ENCODE measurements around the gene PDIK1L.

The PDIK1L gene

DNA sequence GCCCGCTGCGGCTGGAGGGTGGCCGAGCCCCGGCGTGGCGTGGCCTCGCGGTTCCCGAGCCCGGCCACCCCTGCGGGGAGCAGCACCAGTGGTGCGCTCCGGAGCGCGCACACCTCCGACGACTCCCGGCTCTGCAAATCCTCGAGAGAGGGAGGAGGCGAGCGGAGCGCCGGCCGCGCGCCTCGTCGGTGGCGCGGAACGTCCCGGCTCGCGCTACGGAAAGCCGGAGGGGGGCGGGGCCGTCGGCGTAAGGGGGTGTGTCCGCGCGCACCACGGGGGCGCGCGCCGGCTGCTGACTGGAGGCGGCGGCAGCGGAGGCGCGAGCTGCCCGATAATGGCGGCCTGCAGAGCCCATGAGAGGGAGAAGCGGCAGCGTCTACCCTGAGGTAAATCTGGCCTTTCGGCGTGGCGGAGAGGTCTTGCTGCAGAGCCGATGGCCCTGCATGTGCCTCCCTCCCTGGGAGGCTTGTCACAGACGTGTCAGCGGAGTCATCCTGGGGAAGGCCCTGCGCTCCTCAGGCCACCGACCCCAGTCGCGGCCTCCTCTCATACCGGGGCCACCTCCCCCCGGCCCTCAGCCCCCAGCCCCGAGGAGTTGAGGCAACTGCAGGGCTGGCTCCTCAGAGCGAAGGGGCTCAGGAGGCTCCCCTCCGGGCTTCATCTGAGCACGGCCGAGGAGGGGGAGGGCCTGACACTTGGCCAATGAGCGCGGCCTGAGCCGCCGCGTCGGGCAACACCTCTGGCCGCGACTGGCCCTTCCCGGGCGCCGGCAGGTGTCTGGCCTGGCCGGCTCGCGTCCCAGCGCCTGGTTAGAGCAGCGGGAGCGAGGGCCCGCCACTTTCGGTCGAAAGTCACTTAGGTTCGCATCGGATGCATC, at the start of gene PDIK1L:
Gene PDIK1L, plus strand, starts transcription at position 295 of the 877 bp plus-strand sequence. CDS start 2,485 bp downstream, outside the sequence.
- peak; percentile 93 for DNase-seq

DNA sequence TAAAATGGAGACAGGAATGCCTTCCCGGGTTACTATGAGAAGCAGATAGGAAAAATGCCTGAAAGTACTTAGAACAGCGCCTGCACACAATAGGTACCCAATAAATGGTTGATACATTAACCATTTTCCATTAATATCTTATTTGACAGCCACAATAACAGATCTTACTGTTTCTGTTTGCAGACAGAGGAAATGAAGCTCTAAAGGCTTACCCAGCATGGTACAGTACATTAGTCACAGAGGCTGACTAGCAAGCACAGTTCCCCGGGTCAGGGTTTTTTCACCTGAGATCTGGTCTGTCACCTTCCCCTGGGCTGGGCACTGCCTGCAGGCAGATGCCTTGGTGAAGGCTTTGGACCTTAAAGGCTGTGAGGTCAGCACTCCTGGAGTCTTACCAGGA, 47.1 kb upstream of the PDIK1L start:
- no peak for DNase-seq

DNA sequence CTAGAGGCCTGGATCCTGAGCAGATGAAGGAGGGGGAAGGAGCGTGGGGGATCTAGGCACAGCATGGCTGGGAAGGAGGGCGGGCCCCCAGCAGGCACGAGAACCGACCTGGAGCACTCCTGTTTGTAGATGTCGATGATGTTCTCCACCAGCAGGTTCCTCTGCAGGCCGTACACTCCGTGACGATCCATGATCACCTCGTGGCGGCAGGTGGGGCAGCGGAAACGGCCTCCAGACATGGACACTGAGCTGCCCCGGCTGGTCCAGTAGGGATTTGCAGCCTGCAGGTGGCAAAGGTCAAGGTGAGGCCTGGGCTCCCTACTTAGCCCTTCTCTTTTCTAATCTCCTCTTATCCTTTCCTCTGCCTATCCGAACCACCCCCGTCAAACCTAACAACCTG, 45.5 kb upstream of the PDIK1L start:
- no peak for DNase-seq

DNA sequence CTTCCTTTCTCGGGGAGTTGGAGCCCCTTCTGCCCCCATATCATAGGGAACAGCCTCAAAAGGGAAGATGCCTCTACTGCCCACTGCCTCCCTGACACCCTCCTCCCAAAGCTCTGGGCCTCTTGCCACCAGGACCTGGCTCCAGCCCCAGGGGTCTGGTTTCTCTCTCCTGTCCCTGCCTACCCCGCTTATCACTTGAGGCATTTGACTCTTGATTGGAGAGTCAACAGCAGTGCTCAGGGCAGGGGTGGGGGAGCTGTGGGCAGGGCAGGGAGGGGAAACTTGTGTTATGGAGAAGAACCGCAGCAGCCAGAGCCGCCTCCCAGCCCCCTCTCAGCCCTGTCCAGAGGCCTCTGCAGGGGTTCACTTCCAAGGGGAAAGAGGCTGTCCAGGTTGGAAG, 44.8 kb upstream of the PDIK1L start:
- no peak for DNase-seq

GRCh38 chr1:26067432-26067911, 44.2 kb upstream of the PDIK1L start, which contains the start of gene TRIM63:
Gene TRIM63 (minus strand): TSS chr1:26067630. CDS start chr1:26067494, 136 bp downstream.
- DNase-seq = no peak

DNA sequence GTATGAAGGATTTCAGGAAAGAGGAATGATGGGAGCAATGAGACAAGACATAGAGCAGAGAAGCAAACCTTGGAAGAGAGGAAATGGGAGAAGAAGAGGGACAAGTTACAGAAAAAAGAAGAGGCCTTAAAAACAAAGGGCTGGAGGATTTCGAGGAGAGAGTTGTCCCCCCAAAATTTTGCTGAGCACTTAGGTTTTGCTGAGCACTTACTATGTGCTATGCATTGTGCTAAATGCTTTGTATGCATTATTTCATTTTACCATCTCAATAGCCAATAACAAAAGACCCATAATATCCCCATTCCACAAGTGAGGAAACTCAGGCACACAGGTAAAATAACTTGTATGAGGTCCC, 41.7 kb upstream of the PDIK1L start:
- DNase-seq = no peak

DNA sequence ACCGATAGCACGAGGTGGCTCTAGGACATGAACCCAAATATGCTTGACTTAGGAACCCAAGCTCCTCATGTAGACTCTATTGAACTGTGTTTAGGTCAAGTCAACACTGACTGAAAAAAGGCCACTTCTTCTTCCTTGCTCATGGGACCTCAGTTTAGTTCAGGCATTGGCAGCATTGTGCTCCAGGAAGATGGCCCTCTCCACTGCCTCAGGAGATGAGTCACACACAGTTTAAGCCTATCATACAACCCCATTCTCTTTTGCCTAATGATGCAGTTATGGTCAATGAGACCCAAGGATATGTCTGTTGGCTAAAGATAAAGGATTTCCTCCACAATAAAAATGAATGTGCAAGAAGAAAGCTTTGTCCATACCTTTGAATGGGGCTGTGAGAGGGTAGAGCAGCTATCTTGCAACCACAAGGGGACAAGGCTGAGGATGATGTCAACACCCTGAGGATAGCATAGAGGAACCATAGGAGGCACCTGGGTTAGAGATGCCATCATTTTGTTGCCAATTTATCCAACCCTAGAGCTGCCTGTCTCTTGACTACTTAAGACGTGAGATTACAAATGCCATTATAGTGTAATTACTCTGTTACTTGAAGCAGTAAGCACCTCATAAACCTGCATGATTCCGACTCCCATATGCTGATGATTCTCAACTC, 41.2 kb upstream of the PDIK1L start:
- no peak for DNase-seq

DNA sequence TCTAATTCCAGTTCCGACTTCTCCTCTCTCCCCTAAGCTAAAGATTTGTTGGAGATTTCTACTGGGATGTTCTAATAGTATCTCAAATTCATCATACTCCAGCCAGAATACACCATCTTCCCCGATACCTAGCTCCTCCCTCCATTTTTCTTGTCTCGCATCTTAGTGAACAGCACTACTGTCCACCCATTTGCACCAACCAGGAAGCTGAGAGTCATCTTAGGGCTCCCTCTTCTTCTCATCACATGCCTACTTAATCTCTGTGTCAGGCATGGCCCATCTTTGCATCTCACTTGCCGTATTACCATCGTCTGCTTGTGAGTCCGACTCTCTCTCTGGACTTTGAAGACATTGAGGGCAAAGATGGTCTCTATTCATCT, 40.7 kb upstream of the PDIK1L start:
- no peak for DNase-seq

- DNase-seq = no peak
Measured at GRCh38 chr1:26072305-26072704, 39.3 kb upstream of the PDIK1L start.

GRCh38 chr1:26075421-26076144, 36.0 kb upstream of the PDIK1L start:
- DNase-seq = no peak

- no peak for DNase-seq
Measured at GRCh38 chr1:26077524-26077923, 34.1 kb upstream of the PDIK1L start.

DNA sequence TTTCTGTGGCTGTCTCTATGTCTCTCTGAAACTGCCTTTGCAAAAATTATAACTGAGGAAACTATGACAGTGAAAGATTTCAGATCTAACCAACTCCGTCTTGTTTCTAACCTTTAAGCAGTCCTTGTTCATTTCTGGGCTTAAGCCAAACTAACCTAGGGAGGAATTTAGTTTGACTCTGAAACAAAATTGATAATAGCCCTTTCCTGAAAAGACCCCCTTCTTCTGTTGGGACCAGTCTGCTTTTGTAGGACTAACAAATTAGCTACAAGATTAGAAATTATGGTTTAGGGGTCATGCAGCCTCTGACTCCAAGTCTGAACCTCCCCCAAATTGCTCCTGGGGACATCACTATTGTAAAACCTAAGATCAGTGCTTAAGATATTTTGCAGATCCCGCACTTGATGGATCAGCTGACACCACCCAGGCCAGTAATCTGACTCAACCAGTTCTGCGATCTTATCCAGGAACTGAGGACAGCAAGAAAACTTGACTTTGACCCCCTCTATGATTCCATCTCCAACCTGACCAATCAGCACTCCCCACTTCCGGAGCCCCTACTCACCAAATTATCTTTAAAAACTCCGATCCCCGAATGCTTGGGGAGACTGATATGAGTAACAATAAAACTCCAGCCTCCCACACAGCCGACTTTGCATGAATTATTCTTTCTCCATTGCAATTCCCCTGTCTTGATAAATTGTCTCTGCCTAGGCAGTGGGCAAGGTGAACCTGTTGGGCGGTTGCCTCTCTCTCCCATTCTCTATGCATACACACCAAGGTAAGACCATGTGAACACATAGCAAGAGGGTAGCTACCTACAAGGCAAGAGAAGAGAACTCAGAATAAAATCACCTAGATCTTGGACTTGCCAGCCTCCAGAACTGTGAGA, 33.1 kb upstream of the PDIK1L start:
- DNase-seq = no peak

- no peak for DNase-seq
Measured at GRCh38 chr1:26079178-26079563, 32.5 kb upstream of the PDIK1L start.

GRCh38 chr1:26079960-26080814, 31.4 kb upstream of the PDIK1L start:
- no peak for DNase-seq

- DNase-seq = no peak
Measured at GRCh38 chr1:26081267-26082019, 30.2 kb upstream of the PDIK1L start.

- DNase-seq = no peak
Measured at GRCh38 chr1:26082020-26082350, 29.6 kb upstream of the PDIK1L start.

DNA sequence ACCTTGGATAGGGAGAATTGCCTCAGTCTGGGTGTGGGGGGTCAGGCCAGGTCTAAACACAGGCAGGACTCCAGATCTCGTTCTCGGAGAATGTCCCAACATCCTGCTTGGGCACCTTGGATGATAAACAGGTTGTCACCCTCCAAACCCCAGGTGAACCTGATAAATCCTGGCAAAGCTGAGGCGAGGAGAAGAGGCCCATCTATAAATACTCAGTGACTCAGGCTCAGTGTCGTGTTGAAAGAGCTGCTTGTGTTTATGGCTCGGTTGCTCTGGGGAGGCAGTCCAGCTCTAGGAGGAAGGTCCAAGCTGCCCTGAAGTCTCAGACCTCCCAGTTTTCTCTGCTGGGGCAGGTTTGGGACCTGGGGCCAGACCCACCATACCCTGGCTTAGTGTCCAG, 28.4 kb upstream of the PDIK1L start:
- no peak for DNase-seq

- no peak for DNase-seq
Measured at GRCh38 chr1:26084091-26084561, 27.5 kb upstream of the PDIK1L start.

DNA sequence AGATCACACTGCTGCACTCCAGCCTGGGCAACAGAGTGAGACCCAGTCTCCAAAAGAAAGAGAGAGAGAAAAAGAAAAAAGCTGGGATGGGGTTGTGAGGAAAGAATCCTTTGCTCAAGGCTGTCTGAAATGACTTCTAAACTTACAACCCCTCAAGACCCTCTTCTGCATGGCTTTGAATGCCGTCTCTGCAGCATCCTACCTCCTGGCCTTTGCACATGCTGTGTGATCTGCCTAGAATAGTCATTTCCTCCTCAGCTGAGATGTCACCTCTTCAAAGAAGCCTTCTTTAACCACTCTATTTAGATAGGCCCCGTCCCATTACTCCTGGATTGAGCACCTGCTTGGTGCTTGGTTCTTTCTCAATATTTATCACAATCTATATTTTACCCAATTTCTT, 26.8 kb upstream of the PDIK1L start:
- DNase-seq = no peak

GRCh38 chr1:26089125-26089524, 22.5 kb upstream of the PDIK1L start:
- no peak for DNase-seq

- DNase-seq = no peak
Measured at GRCh38 chr1:26090893-26091292, 20.7 kb upstream of the PDIK1L start.
